ENCODE results near the gene SRSF3.

Gene SRSF3

DNA sequence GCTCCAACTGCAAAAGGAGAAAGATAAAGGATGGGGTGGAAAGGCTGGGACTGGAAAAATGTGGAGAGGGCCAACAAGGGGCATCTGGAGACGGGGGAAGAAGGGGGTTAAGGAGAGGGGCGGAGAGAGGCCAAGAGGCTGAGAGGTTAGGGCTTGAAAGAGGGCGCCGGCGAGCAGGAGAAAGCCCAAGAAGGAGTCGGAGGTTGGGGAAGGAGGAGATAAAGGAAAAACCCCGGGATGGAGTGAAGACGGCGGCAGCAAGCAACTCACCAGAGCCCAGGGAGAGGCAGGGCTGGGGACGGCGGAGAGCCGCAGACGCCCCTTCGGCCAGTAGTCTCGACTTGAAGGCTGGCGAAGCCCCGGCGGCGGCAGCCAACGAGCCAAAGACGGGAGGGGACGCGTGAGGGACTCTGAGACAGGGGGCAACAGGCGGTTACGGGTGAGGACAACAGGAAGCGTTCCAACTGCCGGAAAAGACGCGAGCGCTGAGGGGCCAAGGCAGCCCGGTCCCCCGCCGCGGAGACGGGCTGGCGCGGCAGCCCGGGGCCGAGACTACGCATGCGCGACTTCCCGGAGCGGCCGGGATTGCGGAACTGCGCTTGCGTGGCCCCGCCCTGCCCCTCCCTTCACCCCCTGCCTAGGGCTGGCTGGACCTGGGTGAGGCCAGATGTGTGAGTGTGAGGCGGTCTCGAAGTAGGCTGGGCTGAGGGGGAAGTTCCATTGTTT is 47.1 kb upstream of the SRSF3 start, which contains the start of gene STK38 (continued):
- TF ChIP-seq REST (tag by site-specific recombination; IDR thresholded peaks at IDR 0.05) (peak; percentile 50), ZNF121 (tag by site-specific recombination; IDR thresholded peaks at IDR 0.05) (peak; percentile 100), REPIN1 (tag by site-specific recombination; IDR thresholded peaks at IDR 0.05; ENCODE audit: low read depth) (no peak), ZNF155 (tag by site-specific recombination; IDR thresholded peaks at IDR 0.05) (no peak), ZNF747 (tag by site-specific recombination; IDR thresholded peaks at IDR 0.05) (no peak), ZBTB21 (tag by site-specific recombination; IDR thresholded peaks at IDR 0.05) (0 out of 2 replicates have a peak, but pooled peaks have one; percentile 38), FEZF1 (tag by site-specific recombination; IDR thresholded peaks at IDR 0.05) (no peak; the same call in 1 of the 2 replicates), ZBTB26 (tag by site-specific recombination; optimal IDR thresholded peaks at IDR 0.05) (peak; percentile 64), ZSCAN5A (tag by site-specific recombination; IDR thresholded peaks at IDR 0.05) (peak; percentile 71; the same call in 1 of the 2 replicates), ZNF513 (tag by site-specific recombination; IDR thresholded peaks at IDR 0.05) (no peak), ZBTB48 (tag by site-specific recombination; IDR thresholded peaks at IDR 0.05) (peak; percentile 97), EGR2 (tag by site-specific recombination; IDR thresholded peaks at IDR 0.05; ENCODE audit: low read depth) (0 out of 2 replicates have a peak, but pooled peaks have one; percentile 2), PATZ1 (tag by site-specific recombination; IDR thresholded peaks at IDR 0.05) (peak; percentile 95), HOXD13 (CRISPR knock-in tag; IDR thresholded peaks at IDR 0.05; ENCODE audit: borderline replicate concordance) (0 out of 2 replicates have a peak, but pooled peaks have one; percentile 17), ZNF549 (tag by site-specific recombination; IDR thresholded peaks at IDR 0.05) (no peak), ZNF324 (tag by site-specific recombination; IDR thresholded peaks at IDR 0.05) (no peak; the same call in 1 of the 2 replicates), ZEB2 (tag by site-specific recombination; IDR thresholded peaks at IDR 0.05) (peak; percentile 81), SP2 (tag by site-specific recombination; IDR thresholded peaks at IDR 0.05) (peak; percentile 68), ZNF843 (tag by site-specific recombination; IDR thresholded peaks at IDR 0.05) (0 out of 2 replicates have a peak, but pooled peaks have one; percentile 41), ZNF37A (tag by site-specific recombination; IDR thresholded peaks at IDR 0.05) (no peak), ZNF777 (tag by site-specific recombination; IDR thresholded peaks at IDR 0.05; ENCODE audit: borderline replicate concordance) (no peak), KLF7 (tag by site-specific recombination; IDR thresholded peaks at IDR 0.05; ENCODE audit: borderline replicate concordance) (0 out of 2 replicates have a peak, but pooled peaks have one; percentile 28), ZNF488 (tag by site-specific recombination; IDR thresholded peaks at IDR 0.05) (no peak), GLIS1 (tag by site-specific recombination; IDR thresholded peaks at IDR 0.05) (peak; percentile 89), ZNF391 (tag by site-specific recombination; IDR thresholded peaks at IDR 0.05; ENCODE audit: borderline replicate concordance, low read depth) (peak; percentile 78; the same call in 1 of the 2 replicates), ZNF514 (tag by site-specific recombination; IDR thresholded peaks at IDR 0.05) (no peak)
- TF ChIP-seq, protein P1, sequence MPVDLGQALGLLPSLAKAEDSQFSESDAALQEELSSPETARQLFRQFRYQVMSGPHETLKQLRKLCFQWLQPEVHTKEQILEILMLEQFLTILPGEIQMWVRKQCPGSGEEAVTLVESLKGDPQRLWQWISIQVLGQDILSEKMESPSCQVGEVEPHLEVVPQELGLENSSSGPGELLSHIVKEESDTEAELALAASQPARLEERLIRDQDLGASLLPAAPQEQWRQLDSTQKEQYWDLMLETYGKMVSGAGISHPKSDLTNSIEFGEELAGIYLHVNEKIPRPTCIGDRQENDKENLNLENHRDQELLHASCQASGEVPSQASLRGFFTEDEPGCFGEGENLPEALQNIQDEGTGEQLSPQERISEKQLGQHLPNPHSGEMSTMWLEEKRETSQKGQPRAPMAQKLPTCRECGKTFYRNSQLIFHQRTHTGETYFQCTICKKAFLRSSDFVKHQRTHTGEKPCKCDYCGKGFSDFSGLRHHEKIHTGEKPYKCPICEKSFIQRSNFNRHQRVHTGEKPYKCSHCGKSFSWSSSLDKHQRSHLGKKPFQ (tag by site-specific recombination; IDR thresholded peaks at IDR 0.05), result no peak
